Epithelial cell of prostate (primary cell): ENCODE measurements around the gene BAZ2A.
"Not testable (repeated sequence)": the region's sequence is repeated elsewhere in the genome, so short reads cannot be mapped to it uniquely, and the experiment has no call there.

Source experiments
- DNase-seq: peaks from one replicate; pipeline ENCODE4 v3.0.0-alpha.2; 2011; ENCODE audit warnings: low read depth, low spot score
- H3K27ac ChIP-seq: fragments of 450-650 bp; 2 replicates; pipeline ENCODE4 v1.5.1; 2017; ENCODE audit warnings: mild to moderate bottlenecking

The BAZ2A gene

DNA sequence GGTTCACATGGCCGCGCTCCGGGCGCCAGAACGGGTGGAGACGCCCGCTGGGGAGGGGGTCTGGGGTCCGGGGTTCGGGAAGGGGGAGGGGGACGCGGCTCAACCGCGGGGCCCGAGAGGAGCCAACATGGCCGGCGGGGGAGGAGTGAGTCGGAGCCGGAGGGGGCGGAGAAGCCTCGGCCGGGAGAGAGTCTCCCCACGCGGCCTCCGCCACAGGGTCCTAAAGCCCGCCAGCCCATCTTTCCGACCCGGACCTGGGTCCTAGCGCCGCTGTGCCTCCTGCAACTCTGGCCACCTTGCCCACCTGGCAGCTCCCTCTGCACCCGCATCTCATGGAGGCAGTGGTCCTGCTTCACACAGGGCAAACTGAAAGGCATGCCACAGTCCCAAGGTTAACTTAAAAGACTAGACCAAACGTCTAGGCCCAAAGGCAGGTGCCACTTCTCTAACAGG is at the start of gene BAZ2A:
Gene BAZ2A (minus strand): TSS at position 147 of the 453 bp plus-strand sequence. CDS start 12,796 bp downstream, outside the sequence.
- no peak for DNase-seq
- peak within 1 kb of the TSS; percentile 96 for H3K27ac ChIP-seq

DNA sequence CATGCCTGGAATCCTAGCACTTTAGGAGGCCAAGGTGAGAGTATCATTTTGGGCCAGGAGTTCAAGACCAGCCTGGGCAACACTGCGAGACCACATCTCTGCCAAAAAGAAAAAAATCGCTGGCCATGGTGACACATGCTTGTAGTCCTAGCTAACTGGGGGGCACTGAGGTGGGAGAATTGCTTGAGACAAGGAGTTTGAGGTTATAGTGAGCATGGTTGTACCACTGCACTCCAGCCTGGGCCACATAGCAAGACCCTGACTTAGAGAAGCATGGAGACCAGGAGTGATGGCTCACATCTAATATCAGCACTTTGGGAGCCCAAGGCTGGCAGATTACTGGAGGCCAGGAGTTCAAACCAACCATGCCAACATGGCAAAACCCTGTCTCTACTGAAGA is 48.7 kb upstream of the BAZ2A start:
- H3K27ac ChIP-seq = no peak overlapping the region
- DNase-seq = no peak

DNA sequence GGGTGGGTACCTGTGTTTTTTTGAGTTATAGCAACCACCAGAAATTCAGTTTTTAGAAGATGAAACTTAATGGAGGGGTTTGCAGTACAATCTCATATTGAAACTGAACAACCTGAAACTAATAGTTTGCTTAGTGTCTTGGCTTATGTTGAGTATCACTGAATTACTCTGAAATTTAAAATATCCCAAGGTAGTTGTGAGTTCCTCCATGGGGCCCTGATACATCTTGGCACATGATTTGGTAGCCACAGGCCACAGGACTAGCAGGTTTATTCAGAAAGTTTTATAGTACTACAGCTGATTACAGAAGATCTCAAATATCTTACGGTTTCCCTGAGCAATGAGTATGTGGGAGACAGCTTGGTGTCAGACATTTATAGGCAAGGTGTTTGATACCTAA is 47.6 kb upstream of the BAZ2A start:
- H3K27ac ChIP-seq = no peak overlapping the region
- no peak for DNase-seq

DNA sequence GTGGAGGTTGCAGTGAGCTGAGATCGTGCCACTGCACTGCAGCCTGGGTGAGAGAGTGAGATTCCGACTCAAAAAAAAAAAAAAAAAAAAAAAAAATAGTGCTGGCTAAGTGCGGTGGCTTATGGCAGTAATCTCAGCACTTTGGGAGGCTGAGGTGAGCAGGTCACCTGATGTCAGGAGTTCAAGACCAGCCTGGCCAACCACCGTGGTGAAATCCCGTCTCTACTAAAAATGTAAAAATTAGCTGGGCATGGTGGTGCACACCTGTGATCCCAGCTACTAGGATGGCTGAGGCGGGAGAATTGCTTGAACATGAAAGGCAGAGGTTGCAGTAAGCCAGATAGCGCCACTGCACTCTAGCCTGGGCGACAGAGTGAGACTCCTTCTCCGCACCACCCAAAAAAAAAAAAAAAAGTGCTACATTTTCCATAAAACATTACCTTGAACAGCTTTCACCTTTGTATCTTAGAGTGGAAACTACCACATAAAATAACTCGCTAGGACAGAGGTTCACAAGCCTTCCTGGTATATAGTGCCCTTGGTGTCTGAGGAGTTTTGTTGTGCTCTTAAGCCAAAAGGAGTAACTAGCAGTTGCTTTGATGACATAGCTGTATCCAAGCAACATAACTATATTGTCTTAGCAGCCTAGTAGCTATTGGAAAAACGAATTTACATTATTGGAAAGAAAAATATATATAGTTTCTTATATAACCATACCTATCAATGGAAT is 46.9 kb upstream of the BAZ2A start:
- DNase-seq = no peak

DNA sequence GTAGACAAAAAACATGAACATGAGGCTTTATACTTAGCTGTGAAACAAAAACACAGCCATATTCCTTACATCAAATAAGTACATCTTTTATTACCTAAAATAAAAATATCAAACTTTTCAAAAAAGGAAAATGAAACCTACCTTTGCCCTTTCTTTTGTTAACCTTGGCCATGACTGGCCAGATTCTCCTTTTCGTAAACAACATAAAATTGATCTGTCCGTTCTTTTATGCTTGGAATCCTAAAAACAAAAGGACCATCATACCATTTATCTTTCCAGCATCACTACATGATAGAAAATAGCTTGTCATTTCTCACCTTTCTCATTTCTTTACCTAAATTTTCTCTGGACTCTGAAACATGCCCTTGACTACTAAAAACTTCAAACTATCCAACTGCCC is 41.5 kb upstream of the BAZ2A start:
- H3K27ac ChIP-seq = peak overlapping the region; percentile 26
- DNase-seq = no peak

More for the DNA sequence above, 46.9 kb upstream of the BAZ2A start:
- H3K27ac ChIP-seq = no peak overlapping the region

DNA sequence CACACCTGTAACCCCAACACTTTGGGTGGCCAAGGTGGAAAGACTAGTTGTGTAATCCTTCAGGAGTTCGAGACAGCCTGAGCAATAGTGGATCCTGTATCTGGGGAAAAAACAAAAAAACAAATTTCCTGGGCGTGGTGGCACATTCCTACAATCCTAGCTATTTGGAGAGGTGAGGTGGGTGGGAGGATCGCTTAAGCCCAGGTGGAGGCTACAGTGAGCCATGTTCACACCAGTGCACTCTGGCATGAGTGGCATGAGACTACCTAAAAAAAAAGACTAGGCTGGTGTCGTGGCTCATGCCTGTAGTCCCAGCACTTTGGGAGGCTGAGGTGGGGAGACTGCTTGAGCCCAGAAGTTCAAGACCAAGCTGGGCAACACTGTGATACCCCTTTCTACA is 40.7 kb upstream of the BAZ2A start:
- peak overlapping the region; percentile 26 for H3K27ac ChIP-seq
- DNase-seq = no peak

DNA sequence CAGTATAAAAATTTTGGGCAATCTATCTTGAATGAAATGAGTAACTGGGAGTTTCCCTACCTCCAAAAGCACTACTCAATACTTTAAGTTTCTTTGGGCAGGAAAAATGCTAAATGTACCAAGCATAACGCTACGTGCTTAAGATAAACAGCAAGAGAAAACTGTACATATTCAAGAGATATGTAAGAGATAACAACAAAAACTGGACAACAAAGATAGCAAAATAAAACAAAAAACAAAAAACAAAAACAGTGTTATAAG is 38.0 kb upstream of the BAZ2A start:
- H3K27ac ChIP-seq = peak overlapping the region; percentile 8
- no peak for DNase-seq

DNA sequence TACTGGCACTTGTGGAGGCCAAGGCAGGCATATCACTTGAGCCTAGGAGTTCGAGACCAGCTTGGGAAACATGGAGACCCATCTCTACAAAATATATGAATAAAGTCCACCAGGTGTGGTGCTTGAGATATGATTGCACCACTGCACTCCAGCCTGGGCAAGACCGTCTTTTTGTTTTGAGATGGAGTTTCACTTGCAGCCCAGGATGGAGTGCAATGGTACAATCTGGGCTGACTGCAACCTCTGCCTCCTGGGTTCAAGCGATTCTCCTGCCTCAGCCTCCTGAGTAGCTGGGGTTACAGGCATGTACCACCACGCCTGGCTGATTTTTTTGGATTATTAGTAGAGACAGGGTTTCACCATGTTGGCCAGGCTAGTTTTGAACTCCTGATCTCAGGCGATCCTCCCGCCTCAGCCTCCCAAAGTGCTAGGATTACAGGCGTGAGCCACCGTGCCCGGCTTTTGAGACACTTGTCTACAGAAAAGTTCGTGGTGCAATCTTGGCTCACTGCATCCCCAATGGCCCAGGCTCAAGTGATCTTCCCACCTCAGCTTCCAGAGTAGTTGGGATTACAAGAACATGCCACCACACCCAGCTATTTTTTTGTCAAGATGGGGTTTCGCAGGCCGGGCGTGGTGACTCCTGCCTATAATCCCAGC is 32.0 kb upstream of the BAZ2A start:
- no peak overlapping the region for H3K27ac ChIP-seq
- DNase-seq = no peak

DNA sequence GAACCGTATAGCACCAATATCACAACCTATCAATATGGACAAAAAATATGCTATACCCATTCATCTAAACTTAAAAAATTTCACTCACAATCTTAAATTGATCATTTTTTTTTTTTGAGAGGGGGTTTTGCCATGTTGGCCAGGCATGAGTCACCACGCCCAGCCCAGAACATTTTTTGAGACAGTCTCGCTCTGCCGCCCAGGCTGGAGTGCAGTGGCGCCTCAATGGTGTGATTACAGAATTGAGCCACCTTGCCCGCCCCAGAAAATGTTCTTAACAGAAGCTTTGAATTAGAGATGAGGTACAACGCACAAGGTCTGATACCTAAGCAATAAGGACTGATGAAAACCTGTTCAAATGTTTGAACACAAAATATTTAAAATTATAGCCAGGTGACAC is 31.4 kb upstream of the BAZ2A start:
- peak overlapping the region; percentile 30 for H3K27ac ChIP-seq
- DNase-seq = no peak

DNA sequence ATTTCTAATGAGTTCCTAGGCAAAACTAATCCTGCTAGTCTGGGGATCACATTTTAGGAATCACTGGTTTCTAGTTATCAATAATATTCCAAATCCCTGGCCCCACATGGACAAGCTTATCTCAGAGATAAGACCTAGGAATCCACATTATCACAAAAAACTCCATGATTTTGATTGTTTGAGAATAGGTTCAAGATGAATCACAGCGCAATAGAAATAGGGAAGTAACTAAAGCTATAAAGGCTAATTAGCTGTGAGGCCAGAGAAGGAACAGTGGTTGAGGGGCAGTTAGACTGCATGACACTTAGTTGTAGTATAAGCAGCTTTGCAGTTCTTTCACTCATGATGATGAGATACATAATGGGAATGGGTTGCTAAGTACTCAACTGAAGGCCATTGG is 28.8 kb upstream of the BAZ2A start:
- no peak for DNase-seq

DNA sequence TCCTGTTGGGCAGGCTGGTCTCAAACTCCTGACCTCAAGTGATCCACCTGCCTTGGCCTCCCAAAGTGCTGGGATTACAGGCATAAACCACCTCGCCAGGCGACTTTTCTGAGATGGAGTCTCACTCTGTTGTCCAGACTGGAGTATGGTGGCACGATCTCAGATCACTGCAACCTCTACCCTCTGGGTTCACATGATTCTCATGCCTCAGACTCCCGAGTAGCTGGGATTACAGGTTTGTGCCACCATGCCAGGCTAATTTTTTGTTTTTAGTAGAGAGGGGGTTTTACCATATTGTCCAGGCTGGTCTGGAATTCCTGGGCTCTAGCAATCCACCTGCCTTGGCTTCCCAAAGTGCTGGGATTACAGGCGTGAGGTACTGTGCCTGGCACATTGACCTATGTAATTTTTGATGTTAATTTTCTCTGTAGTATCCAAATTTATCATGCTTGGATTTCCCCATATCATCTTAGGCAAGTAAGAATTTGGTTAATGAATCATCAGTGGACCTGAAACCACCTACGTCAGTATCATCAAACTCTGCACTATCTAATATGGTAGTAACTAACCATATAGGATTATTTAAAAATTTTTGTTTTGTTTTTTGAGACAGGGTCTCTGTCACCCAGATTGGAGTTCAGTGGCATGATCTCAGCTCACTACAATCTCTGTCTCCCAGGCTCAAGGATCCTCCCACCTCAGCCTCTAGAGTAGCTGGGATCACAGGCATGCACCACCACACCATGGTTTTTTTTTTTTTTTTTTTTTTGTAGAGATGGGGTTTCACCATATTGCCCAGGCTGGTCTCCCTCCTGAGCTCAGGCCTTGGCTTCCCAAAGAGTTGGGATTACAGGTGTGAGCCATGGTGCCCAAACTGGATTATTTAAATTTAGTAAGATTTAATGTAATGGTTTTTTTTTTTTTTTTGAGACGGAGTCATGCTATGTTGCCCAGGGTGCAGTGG is 27.6 kb upstream of the BAZ2A start:
- no peak for DNase-seq
- H3K27ac ChIP-seq = no peak overlapping the region

More for the DNA sequence above, 28.8 kb upstream of the BAZ2A start:
- H3K27ac ChIP-seq = no peak overlapping the region

DNA sequence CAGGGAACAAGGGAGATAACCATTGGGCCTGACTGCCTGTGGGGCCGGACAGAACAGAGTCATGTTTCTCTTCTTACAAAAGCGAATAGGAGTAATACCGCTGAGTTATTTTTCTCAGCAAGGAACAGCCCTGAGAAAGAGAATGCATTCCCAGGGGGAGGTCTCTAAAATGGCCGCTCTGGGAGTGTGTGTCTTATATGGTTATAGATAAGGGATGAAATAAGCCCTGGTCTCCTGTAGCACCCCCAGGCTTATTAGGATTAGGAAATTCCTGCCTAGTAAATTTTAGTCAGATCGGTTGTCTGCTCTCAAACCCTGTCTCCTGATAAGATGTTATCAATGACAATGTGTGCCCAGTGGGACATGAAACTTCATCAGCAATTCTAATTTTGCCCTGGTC is 23.7 kb upstream of the BAZ2A start:
- DNase-seq, H3K27ac ChIP-seq: not testable (repeated sequence)

DNA sequence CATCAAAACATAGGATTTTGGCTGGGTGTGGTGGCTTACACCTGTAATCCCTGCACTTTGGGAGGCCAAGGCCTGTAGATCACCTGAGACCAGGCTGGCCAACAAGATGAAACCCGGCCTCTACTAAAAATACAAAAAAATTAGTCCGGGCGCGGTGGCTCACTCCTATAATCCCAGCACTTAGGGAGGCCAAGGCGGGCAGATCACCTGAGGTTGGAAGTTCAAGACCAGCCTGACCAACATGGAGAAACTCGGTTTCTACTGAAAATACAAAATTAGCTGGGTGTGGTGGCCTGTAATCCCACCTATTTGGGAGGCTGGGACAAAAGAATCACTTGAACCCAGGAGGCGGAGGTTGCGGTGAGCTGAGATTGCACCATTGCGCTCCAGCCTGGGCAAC is 17.9 kb upstream of the BAZ2A start:
- H3K27ac ChIP-seq, DNase-seq: not testable (repeated sequence)

DNA sequence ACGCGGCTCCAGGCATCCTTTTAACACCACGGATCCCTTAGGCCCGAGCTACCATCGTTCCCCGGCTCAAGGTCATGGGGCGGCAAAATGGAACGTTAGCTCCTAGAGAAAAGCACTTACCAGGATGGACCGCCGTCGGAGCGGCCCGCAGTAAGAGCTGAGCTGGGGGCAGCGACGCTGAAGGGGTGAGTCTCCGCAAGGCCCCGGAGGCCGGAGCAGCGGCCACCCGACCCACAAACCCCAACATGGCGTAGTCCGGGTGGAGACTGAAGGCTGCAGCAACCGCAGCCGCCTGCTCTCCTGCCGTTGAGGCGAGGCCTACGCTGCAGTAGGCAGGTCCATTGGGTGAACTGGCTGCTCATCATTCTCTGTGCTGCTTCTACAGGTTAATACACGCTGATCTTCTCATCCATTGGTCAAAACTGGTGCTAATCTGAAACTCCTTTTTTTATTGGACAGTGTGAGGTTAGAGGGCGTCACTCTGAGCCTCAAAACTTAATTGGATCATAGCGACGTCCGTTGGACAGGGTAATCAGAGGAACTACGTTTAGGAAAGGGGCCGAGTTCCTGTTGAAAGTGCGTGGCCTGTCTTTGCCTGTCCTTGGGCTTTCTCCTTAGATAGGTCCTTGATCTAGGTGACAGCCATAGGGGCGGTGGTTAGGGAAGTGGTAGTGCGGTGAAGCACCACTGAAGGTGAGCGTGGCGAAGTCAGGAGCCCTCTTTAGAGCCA is 15.8 kb upstream of the BAZ2A start, which contains the start of gene ATP5F1B:
Gene ATP5F1B (minus strand): TSS at position 268 of the 730 bp plus-strand sequence. CDS start 21 bp downstream, at position 247.
- DNase-seq = peak; percentile 100
- H3K27ac ChIP-seq = peak within 1 kb of the TSS; percentile 69

DNA sequence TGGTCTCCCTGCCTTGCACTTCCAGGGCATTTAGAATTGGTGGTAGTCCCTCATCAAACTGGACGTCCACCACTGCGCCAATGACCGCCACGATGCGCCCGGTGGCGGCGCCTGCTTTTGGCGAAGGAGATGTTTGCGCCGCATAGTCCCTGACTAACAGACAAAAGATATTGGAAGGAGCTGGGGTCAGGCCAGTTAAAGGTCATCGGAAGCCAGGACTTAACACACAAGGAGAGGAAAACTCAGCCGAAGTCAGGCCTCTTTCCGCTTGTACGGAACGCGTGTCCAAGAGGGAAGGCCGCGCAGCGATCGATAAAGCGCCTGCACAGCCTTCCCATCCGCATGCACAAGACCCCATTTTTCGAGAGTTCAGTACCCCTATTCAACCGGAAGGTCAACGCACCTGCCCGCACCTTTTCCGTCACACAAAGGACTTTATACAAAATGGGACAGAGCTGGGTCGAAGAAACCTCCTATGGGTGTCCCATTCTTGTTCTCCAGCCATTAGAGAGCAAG is 15.1 kb upstream of the BAZ2A start:
- no peak for DNase-seq
- H3K27ac ChIP-seq = peak overlapping the region; percentile 69

DNA sequence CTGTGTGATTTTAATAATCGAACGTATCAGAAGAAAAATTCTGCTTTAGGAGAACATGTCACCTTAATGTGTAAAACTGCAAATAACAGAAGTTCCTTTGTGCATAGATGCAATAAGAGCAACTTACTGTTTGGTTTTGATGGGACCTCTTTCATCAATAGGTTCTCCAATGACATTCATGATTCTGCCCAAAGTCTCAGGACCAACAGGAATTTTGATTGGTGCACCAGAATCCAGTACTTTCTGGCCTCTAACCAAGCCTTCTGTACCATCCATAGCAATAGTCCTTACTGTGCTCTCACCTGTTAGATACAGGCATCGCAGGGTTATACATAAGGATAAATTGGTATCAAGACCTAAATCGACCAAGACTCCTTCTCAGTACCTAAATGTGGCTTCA is 14.5 kb upstream of the BAZ2A start:
- peak overlapping the region; percentile 69 for H3K27ac ChIP-seq
- DNase-seq = no peak

DNA sequence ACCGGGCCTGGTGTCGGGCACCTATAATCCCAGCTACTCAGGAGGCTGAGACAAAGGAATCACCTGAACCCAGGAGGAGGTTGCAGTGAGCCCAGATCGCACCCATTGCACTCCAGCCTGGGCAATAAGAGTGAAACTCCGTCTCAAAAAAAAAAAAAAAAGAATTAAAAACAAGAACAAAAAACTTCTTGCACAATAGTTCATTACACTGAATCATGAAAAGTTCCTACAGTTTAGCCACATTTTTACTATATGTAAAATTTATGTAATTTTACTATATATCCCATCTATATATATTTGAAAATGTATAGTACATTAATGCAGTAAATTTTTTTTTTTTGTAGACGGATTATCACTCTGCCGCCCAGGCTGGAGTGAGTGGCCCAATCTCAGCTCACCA is 11.1 kb upstream of the BAZ2A start:
- no peak for DNase-seq
- H3K27ac ChIP-seq = no peak overlapping the region

DNA sequence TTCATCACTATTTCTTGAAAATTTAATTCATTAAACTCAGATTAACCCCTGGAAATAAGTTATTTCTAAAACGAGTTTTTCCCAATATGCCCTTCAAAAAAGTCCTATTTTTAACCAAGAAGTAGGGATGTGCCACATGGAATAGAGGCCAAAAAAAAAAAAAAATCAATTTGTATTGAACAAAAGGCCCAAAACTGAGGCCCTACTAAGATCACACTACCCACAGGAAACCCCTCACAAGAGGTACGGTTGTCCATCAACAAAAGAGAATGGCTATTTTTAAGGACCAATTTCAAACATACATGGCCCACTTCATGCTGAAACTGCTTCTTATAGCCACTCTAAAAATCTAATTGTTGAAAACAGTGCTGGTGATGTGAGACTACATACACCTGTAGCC is 7.5 kb upstream of the BAZ2A start:
- no peak for DNase-seq
- peak overlapping the region; percentile 96 for H3K27ac ChIP-seq

DNA sequence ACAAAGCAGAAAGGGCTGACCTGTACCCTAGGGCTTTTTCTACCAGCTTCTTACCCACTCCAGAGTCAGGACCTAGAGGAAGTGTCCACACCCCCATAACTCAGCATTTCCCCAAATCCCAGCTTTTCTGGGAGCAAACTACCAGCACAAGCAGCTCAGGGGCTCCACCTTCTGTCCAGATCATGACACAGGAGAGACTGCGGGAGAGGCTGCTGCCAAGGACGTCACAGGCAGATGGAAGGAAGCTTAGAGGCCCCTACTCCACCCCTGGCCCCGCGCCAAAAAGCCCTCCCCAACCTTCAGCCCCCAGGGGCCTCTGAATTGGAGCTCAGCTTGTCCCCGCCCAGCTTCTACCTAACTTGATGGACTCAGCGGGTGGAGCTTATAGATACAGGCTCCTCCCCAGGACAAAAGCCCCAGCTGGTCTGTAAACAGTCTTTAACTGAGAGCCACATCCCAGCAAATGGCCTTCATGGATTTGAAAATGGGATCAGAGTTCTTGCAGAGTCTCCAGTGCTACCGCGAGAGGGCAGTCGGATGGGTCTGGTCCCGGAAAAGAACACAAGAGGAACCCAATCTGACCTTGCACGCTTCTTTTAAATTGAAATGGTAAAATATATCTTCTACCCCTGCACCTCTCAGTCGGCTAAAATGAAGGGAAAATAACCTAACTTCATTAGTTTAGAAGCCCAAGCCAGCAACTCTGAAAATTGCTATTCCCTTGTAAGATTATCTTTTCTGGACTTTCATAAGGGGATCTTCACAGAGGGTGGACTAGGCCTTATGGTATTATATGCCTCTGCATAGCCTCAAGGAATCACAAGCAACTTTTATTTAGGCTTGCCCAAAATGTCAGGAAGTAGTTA is 6.8 kb upstream of the BAZ2A start:
- peak; percentile 98 for DNase-seq
- H3K27ac ChIP-seq = peak overlapping the region; percentile 96
